Measurements from ENCODE around the gene ENGASE. TPM values are rescaled to one million over a fixed set of nuclear protein-coding genes. Genes with fewer than 3 reads are reported as not detected.

Gene ENGASE
- total and polyA plus RNA-seq, 2 of the 4 experiments (the other 2 are of a cell fraction), result 3.9 to 12.1 TPM

DNA sequence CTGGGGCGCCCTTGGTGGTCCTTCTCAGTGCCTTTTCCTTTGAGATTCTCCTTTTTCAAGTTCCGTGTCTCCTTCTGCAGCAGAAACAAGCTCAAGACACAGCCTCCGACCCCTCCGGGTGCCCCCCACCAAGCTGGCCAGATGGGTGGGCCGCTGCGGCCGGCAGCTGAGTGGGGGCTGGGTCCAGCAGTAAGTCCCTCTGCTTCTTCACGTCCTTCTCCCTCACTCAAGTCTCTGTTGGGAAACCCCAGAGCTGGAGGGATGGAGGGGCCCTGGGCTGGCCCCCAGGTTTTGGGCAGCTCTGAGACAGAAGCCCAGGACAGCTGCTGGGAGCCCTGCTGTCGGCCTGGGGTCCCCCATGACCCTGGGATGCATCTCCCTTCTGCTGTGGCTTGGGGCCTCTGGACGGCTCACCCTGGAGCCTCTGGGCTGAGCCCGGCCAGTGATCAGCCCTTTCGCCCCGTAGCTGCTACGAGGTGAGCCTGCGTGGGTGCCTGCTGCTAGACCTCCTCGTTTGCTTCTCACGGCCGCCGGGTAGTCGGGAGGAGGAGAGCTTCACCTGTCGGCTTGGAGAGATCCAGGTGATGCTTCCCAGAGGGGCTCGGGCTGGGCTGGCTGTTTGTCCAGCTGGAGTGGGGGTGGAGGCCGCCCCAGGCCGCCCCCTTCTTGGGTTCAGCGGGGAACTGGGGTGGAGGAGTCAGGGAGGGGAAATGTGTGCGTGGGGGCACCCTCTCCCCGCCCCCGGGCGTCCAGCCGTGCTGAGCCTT lies 10.7 kb downstream of the ENGASE start:
- Histone ChIP-seq H4K91ac (ENCODE audit: insufficient read depth, low read depth, low read length) (no peak overlapping the region), H3K9me3 (ENCODE audit: control insufficient read depth, insufficient read depth, low read length) (no peaks in the 10 kb centered on the region), H4K5ac (ENCODE audit: low read depth, low read length) (no peak overlapping the region), H4K20me1 (ENCODE audit: insufficient read depth, low read length) (peaks cover 9% of the 10 kb centered on the region; the same call in 1 of the 2 replicates), H3K4me2 (ENCODE audit: low read depth, low read length) (no peak overlapping the region), H3K9ac (ENCODE audit: low read depth, low read length) (no peak overlapping the region), H3K18ac (ENCODE audit: low read depth, low read length) (no peak overlapping the region), H3K79me1 (ENCODE audit: low read depth in 1 of 2, low read length in 2 of 2) (no peaks in the 10 kb centered on the region), H3K14ac (replicated peaks; ENCODE audit: low read depth, low read length) (no peak overlapping the region), H2BK120ac (ENCODE audit: low read depth, low read length) (no peak overlapping the region), H3K4me3 (ENCODE audit: insufficient read depth, low read depth, low read length) (no peak overlapping the region), H4K8ac (ENCODE audit: low read depth in 2 of 2, low read length in 2 of 2) (no peak overlapping the region), H3K4me1 (ENCODE audit: control insufficient read depth, insufficient read depth, low read length) (no peaks in the 10 kb centered on the region), H2BK15ac (ENCODE audit: low read depth, low read length) (no peak overlapping the region), H3K36me3 (ENCODE audit: control insufficient read depth, insufficient read depth, low read length) (peaks cover 20% of the 10 kb centered on the region), H3K27ac (ENCODE audit: insufficient read depth, low read length) (no peak overlapping the region), H2AK9ac (replicated peaks; ENCODE audit: low read depth, low read length, poor library complexity) (no peak overlapping the region), H3K27me3 (ENCODE audit: control insufficient read depth, insufficient read depth, low read length) (no peaks in the 10 kb centered on the region), H3K9me1 (ENCODE audit: insufficient read depth, low read length) (no peaks in the 10 kb centered on the region), H2BK5ac (ENCODE audit: low read depth, low read length, poor library complexity, severe bottlenecking) (no peak overlapping the region), H3K4ac (ENCODE audit: low read depth, low read length) (no peak overlapping the region), H3K23ac (ENCODE audit: low read depth, low read length) (no peak overlapping the region), H2BK20ac (ENCODE audit: low read depth, low read length) (no peak overlapping the region), H2AFZ (replicated peaks; ENCODE audit: low read length, poor library complexity) (no peak overlapping the region), H2AK5ac (ENCODE audit: low read depth, low read length) (no peak overlapping the region), H3K56ac (ENCODE audit: extremely low read depth, insufficient read depth, low read length) (no peak overlapping the region)
- ChIA-PET POLR2A (ENCODE audit: unreplicated experiment) (no interaction called here), CTCF (interaction anchor here (1.5 kb wide), 1 partner anchor 306 kb away, joined by 9 read pairs; no protein-coding TSS in a partner anchor)
- ATAC-seq (ENCODE audit: low read depth) (no peak), DNase-seq (no peak)
- TF ChIP-seq MAZ (IDR thresholded peaks at IDR 0.05; ENCODE audit: borderline replicate concordance, low read depth, low read length) (no peak), MXI1 (IDR thresholded peaks at IDR 0.05; ENCODE audit: borderline replicate concordance, low read depth, low read length) (no peak), CHD1 (IDR thresholded peaks at IDR 0.05; ENCODE audit: low read depth, low read length) (no peak), CEBPB (IDR thresholded peaks at IDR 0.05; ENCODE audit: low read depth, low read length) (no peak)
- dilution Hi-C loops (cut with HindIII; ENCODE audit: low sequenced_read_pairs, unreplicated experiment), result no loop called here
- in situ Hi-C loops (cut with MboI; ENCODE audit: low sequenced_read_pairs), result loop anchor here (10.0 to 25.0 kb wide), 2 partner anchors 309 to 627 kb away; no protein-coding TSS in a partner anchor
- BruUV-seq (replicated peaks), result no TSS peak
- 85% methylated on average over 13 of the region's 30 CpGs; no CpG with 5 or more reads in 1 of the 2 experiments for WGBS, 2 experiments (ENCODE audit: extremely low coverage in 2 of 2, insufficient read length in 1 of 2)
- intact Hi-C loops (cut with micrococcal nuclease), result no loop called here
